Kidney epithelial cell (primary cell): Measurements from ENCODE around the gene CHID1. TPM values are rescaled to one million over a fixed set of nuclear protein-coding genes. Genes with fewer than 3 reads are reported as not detected.

Experiments
- DNase-seq: peaks from one replicate; pipeline ENCODE4 v3.0.0-alpha.2; 2010; ENCODE audit warnings: low read depth
- H3K27me3 ChIP-seq: 2 replicates; pipeline ENCODE4 v1.6.0; 2011; ENCODE audit warnings: low read length; ENCODE audit not compliant: control insufficient read depth, insufficient read depth
- H3K36me3 ChIP-seq: 2 replicates; pipeline ENCODE4 v1.5.1; 2011; ENCODE audit warnings: low read length; ENCODE audit not compliant: control insufficient read depth, insufficient read depth
- H3K4me3 ChIP-seq: 2 replicates; pipeline ENCODE4 v1.5.1; 2011; ENCODE audit warnings: low read depth, mild to moderate bottlenecking, control low read depth, low read length
- total RNA-seq: library from RNA; depleted of rRNA; stranded (reverse); fragments of >200 nt; gene quantifications from 2 replicates; pipeline ENCODE4 v1.2.3, GENCODE V29; 2015
- TF ChIP-seq, protein P1 (sequence below): IDR thresholded peaks from 2 replicates; pipeline ENCODE4 v1.5.1; 2011; ENCODE audit warnings: mild to moderate bottlenecking, moderate library complexity, low read length, control low read depth, inconsistent platforms; ENCODE audit not compliant: insufficient read depth, poor library complexity, severe bottlenecking

Gene CHID1
- total RNA-seq, 1 donor from 2014 or later, result 90.0 TPM

DNA sequence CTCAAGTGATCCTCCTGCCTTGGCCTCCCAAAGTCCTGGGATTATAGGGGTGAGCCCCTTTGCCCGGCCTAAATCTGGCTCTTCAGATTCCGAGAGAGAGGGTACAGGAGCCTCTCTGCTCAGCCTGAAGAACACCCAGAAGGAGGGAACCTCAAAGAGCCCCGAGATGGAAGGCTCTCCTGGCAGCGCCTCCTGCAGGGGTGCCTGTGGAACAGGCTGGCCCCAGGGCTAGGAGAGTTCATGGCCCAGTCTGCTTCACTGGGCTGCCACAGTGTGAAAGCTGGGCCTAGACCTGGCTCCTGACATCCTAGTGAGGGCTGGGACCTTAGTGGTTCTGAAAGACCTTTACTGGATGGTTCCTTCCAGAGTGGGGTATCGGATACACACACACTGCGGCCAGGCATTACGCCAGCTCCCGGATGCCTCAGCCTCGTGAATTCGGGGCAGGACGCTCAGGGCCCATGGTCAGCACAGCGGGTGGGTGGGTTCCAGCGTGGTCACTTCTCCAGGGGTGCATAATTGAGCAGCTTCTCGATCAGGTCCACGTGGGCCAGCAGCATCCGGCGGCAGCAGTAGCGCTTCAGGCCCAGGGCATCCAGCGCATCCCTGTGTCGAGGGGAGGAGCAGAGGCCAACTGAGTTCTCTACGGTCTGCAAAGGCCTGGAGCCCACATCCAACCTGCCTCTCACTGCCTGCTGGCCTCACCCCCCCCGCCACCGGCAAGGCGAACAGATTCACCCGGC, 70.6 kb downstream of the CHID1 start:
- TF ChIP-seq, protein P1, sequence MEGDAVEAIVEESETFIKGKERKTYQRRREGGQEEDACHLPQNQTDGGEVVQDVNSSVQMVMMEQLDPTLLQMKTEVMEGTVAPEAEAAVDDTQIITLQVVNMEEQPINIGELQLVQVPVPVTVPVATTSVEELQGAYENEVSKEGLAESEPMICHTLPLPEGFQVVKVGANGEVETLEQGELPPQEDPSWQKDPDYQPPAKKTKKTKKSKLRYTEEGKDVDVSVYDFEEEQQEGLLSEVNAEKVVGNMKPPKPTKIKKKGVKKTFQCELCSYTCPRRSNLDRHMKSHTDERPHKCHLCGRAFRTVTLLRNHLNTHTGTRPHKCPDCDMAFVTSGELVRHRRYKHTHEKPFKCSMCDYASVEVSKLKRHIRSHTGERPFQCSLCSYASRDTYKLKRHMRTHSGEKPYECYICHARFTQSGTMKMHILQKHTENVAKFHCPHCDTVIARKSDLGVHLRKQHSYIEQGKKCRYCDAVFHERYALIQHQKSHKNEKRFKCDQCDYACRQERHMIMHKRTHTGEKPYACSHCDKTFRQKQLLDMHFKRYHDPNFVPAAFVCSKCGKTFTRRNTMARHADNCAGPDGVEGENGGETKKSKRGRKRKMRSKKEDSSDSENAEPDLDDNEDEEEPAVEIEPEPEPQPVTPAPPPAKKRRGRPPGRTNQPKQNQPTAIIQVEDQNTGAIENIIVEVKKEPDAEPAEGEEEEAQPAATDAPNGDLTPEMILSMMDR, result peak; percentile 42
- H3K27me3 ChIP-seq, result no peaks in the 10 kb centered on the region
- H3K4me3 ChIP-seq, result no peak overlapping the region
- DNase-seq, result no peak
- H3K36me3 ChIP-seq, result peaks cover 11% of the 10 kb centered on the region

DNA sequence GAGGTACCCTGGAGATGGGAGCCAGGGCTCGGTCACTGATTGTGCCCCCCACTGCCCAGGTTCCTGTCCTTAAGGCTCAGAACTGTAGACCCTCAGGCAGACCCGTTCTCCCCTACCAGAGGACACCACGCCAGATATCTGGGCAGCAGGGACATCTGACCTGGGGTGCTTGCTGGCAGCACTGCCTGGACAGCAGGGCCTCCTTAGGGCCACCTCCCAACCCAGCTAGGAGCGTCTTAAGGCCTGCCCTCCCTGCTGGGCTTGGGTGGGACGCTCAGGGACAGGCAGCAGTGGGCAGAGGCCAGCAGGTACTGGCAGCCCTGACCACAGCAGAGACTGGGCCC, 71.4 kb downstream of the CHID1 start:
- Histone ChIP-seq H3K4me3 (no peak overlapping the region), H3K27me3 (no peaks in the 10 kb centered on the region), H3K36me3 (peaks cover 11% of the 10 kb centered on the region)
- TF ChIP-seq, protein P1, result no peak
- DNase-seq, result no peak

DNA sequence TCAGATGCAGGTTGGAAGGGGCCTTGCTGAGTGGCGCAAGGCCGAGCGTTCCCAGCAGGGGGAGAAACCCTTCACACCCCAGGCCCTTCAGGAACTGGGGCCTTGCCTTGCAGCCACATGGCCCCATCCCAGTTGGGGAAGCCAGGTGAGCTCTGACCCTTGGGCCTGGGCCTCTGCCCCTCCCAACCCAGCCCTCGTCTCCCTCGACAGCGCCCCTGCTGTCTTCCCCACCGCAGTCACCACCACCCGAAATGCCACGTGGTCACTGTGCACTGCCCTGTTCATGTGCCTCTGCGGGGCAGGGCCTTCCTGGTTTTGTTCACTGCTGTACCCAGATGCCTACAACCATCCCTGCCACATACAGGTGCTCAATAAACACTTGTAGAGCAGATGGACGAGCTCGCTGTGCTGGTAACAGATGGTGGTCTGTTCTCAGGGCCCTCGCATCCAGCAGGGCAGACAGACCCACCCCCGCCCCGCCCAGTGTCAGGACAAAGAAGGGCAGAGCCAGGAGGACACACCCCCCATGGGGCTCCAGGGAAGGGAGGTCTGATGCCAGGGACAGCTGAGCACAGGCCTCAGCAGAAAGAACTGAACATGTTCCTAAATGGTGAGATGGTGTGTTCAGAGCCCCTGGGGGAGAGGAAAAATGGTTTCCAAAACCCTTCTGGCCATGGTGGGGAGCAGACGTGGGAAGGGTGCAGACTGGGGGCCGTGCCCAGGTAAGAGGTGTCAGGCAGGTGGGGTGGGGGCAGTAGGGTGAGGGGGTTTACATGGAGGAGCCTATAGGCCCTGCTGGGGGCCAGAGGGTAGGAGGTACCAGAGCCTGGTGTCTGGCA, 72.0 kb downstream of the CHID1 start:
- H3K27me3 ChIP-seq, result no peaks in the 10 kb centered on the region
- no peak for DNase-seq
- peaks cover 11% of the 10 kb centered on the region for H3K36me3 ChIP-seq
- H3K4me3 ChIP-seq, result no peak overlapping the region
- TF ChIP-seq, protein P1, result peak; percentile 34

DNA sequence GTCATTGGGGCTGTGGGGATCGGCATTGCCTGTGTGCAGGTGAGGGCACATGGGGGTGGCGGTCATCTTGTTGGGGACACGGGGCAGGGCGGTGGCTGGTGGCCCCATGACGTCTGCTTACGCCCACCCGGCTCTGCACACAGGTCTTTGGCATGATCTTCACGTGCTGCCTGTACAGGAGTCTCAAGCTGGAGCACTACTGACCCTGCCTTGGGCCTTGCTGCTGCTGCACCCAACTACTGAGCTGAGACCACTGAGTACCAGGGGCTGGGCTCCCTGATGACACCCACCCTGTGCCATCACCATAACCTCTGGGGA, 72.7 kb downstream of the CHID1 start:
- Histone ChIP-seq H3K27me3 (no peaks in the 10 kb centered on the region), H3K4me3 (no peak overlapping the region), H3K36me3 (peaks cover 11% of the 10 kb centered on the region)
- TF ChIP-seq, protein P1, result no peak
- no peak for DNase-seq

DNA sequence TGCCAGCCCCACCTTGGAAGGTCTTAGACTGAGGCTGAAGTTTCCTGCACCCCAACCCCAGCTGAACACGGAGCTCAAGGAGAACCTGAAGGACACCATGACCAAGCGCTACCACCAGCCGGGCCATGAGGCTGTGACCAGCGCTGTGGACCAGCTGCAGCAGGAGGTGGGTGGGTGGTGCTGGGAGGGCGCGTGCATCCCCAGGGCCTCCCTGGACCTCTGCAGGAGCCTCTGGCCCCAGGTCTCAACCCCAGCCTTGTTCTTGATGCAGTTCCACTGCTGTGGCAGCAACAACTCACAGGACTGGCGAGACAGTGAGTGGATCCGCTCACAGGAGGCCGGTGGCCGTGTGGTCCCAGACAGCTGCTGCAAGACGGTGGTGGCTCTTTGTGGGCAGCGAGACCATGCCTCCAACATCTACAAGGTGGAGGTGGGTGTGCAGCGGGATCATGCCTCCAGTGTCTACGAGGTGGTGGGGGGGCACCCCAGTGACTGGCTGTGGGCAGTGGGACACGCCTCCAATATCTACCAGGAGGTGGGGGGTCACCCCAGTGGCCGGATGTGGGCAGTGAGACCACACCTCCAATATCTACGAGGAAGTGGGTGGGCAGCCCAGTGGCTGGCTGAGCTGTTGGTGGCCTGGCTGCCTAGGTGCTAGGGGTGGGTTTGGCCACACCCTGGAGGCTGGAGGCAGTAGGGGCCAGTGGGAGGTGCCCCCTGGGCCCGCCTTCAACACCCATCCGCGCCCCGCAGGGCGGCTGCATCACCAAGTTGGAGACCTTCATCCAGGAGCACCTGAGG, 73.2 kb downstream of the CHID1 start:
- Histone ChIP-seq H3K36me3 (peaks cover 11% of the 10 kb centered on the region), H3K27me3 (no peaks in the 10 kb centered on the region)
- TF ChIP-seq, protein P1, result no peak

More for the DNA sequence above, 73.2 kb downstream of the CHID1 start:
- no peak overlapping the region for H3K4me3 ChIP-seq
- no peak for DNase-seq
